Stomach (tissue), 9 donors: ENCODE results near the gene DENR. TPM values are rescaled to one million over a fixed set of nuclear protein-coding genes. Genes with fewer than 3 reads are reported as not detected.
"Not testable (repeated sequence)": the region's sequence is repeated elsewhere in the genome, so short reads cannot be mapped to it uniquely, and the experiment has no call there.

Experiments used
- DNase-seq, 2 donors: peaks; one replicate each; pipeline versions ENCODE4 v3.0.0 to v3.0.0-alpha.2; 2013 to 2019
- H3K27ac ChIP-seq, 5 donors: fragments of 200-600 bp in 4 of 5; sonication (generic) in 4 of 5; one replicate each; pipeline ENCODE4 v1.5.1; 2013 to 2019; ENCODE audit warnings: mild to moderate bottlenecking in 1 of 5, moderate library complexity in 1 of 5
- H3K27me3 ChIP-seq, 3 donors: fragments of 200-600 bp; sonication (generic); one replicate each; pipeline ENCODE4 v1.5.1; 2017 to 2019; ENCODE audit warnings: mixed run types in 1 of 3
- H3K36me3 ChIP-seq, 4 donors: fragments of 200-600 bp; sonication (generic); 1 replicate in 3 of 4; 2 replicates in 1 of 4; pipeline ENCODE4 v1.5.1; 2016 to 2019
- H3K4me1 ChIP-seq, 4 donors: fragments of 200-600 bp; sonication (generic); one replicate each; pipeline ENCODE4 v1.5.1; 2016 to 2019
- H3K4me3 ChIP-seq, 4 donors: fragments of 200-600 bp; sonication (generic) in 3 of 4; one replicate each; pipeline ENCODE4 v1.5.1; 2016 to 2019; ENCODE audit warnings: mild to moderate bottlenecking in 1 of 4
- H3K9me3 ChIP-seq, 4 donors: fragments of 200-600 bp; sonication (generic); one replicate each; pipeline ENCODE4 v1.5.1; 2016 to 2019
- CTCF ChIP-seq, 7 experiments: fragments of 450-650 bp in 4 of 7; fragments of 200-600 bp in 3 of 7; sonication (generic) in 3 of 7; IDR thresholded peaks; one replicate each; pipeline ENCODE4 v1.5.1; 2016 to 2019; ENCODE audit warnings: antibody characterized with exemption in 7 of 7, control low read depth in 2 of 7, mild to moderate bottlenecking in 1 of 7
- EP300 ChIP-seq: sonication (generic); formaldehyde crosslinking; IDR thresholded peaks from one replicate; pipeline ENCODE4 v1.6.1; 2017; ENCODE audit warnings: antibody characterized with exemption
- POLR2A ChIP-seq, 4 donors: fragments of 450-650 bp; IDR thresholded peaks; one replicate each; pipeline ENCODE4 v1.6.1; 2016; ENCODE audit warnings: antibody characterized with exemption in 4 of 4, control low read depth in 2 of 4, mild to moderate bottlenecking in 1 of 4, moderate library complexity in 1 of 4
- POLR2AphosphoS5 ChIP-seq, 3 donors: sonication (generic); formaldehyde crosslinking; IDR thresholded peaks; one replicate each; pipeline ENCODE4 v1.6.1; 2016; ENCODE audit warnings: antibody characterized with exemption in 3 of 3
- WGBS, 5 donors: extraction: QIAGEN DNeasy Blood & Tissue Kit in 3 of 5; methylation state at CpG; one replicate each; pipeline versions ENCODE4 v1.1.5 to v1.1.7; 2013 to 2018; 5-methylcytosine and 5-hydroxymethylcytosine counted together
- intact Hi-C: fragments of 100-400 bp; cut with DNase I; formaldehyde crosslinking; loops from one replicate; pipeline ENCODE4 v1.15.1; 2023; ENCODE audit warnings: low total_unique reads
- polyA plus RNA-seq, 3 donors: library from polyadenylated mRNA; stranded (reverse); fragments of 200-250 nt; gene quantifications; one replicate each; pipeline ENCODE4 v1.2.3, GENCODE V29; 2013
- total RNA-seq, 5 donors: library from RNA; depleted of rRNA; stranded (reverse); fragments of >200 nt; gene quantifications; one replicate each; pipeline versions ENCODE4 v1.1.0 to v1.2.3, GENCODE V29; 2014 to 2016
- donor health status: healthy with polysubstance abuse.
- donor health status: Bipolar disorder and iron deficiency.
- donor health status: healthy.

Gene DENR
- total and polyA plus RNA-seq, 8 donors = 4.1 to 36.0 (median 22.5) TPM

- Histone ChIP-seq H3K27ac (no peak overlapping the region), H3K4me1 (peaks cover 0 to 8% (median 7%) of the 10 kb centered on the region in 4 donors), H3K9me3 (no peaks in the 10 kb centered on the region), H3K36me3 (no peaks in the 10 kb centered on the region), H3K4me3 (no peak overlapping the region), H3K27me3 (no peaks in the 10 kb centered on the region)
- no peak for TF ChIP-seq POLR2AphosphoS5 (IDR thresholded peaks at IDR 0.05)
- no peak for TF ChIP-seq POLR2A (IDR thresholded peaks at IDR 0.05)
- no peak for TF ChIP-seq CTCF (IDR thresholded peaks at IDR 0.05)
- TF ChIP-seq EP300 = no peak
- DNase-seq = no peak
- intact Hi-C loops = no loop called here
- WGBS, 5 donors = 79 to 85% (median 82%) methylated on average over 9 of the region's 9 CpGs
Measured at GRCh38 chr12:122747224-122748135, 5.1 kb upstream of the DENR start.

GRCh38 chr12:122749569-122750332, 2.9 kb upstream of the DENR start:
- no peak for DNase-seq

GRCh38 chr12:122750781-122751515, 1.7 kb upstream of the DENR start:
- WGBS, 5 donors = 75 to 84% (median 82%) methylated on average over 17 of the region's 17 CpGs
- not testable (repeated sequence) for DNase-seq

More at GRCh38 chr12:122749569-122750332, 2.9 kb upstream of the DENR start:
- TF ChIP-seq POLR2A (IDR thresholded peaks at IDR 0.05) (no peak), CTCF (IDR thresholded peaks at IDR 0.05) (no peak), POLR2AphosphoS5 (IDR thresholded peaks at IDR 0.05) (no peak), EP300 (no peak)
- peaks cover 12 to 24% (median 22%) of the 10 kb centered on the region in 4 donors for H3K4me1 ChIP-seq
- intact Hi-C loops = loop anchor here (5.0 kb wide), 1 partner anchor 102 kb away; no protein-coding TSS in a partner anchor
- H3K9me3 ChIP-seq = no peaks in the 10 kb centered on the region
- H3K27me3 ChIP-seq = no peaks in the 10 kb centered on the region
- H3K27ac ChIP-seq = no peak overlapping the region
- H3K36me3 ChIP-seq = peaks cover 0 to 12% (median 6%) of the 10 kb centered on the region in 4 donors
- WGBS, 5 donors = 58 to 73% (median 72%) methylated on average over 6 of the region's 6 CpGs
- no peak overlapping the region for H3K4me3 ChIP-seq

GRCh38 chr12:122753319-122753650, 661 bp downstream of the DENR start:
- 3 to 5% (median 4%) methylated on average over 5 of the region's 5 CpGs for WGBS, 5 donors
- intact Hi-C loops = loop anchor here (5.0 kb wide), 1 partner anchor 106 kb away; no protein-coding TSS in a partner anchor
- Histone ChIP-seq H3K9me3 (no peaks in the 10 kb centered on the region), H3K27ac (peak overlapping the region; percentile 78 to 89 (median 85)), H3K36me3 (peaks cover 19 to 47% (median 41%) of the 10 kb centered on the region in 4 donors), H3K4me1 (peaks cover 12 to 40% (median 23%) of the 10 kb centered on the region in 4 donors), H3K27me3 (no peaks in the 10 kb centered on the region), H3K4me3 (peak overlapping the region; percentile 69 to 93 (median 82))
- no peak for DNase-seq
- TF ChIP-seq POLR2AphosphoS5 (IDR thresholded peaks at IDR 0.05) (no peak), EP300 (no peak), CTCF (IDR thresholded peaks at IDR 0.05) (no peak), POLR2A (IDR thresholded peaks at IDR 0.05) (no peak)

More at GRCh38 chr12:122750781-122751515, 1.7 kb upstream of the DENR start:
- not testable (repeated sequence) for H3K27ac ChIP-seq, H3K9me3 ChIP-seq, H3K4me3 ChIP-seq, H3K27me3 ChIP-seq
- Histone ChIP-seq H3K36me3 (peaks cover 9 to 24% (median 18%) of the 10 kb centered on the region in 4 donors), H3K4me1 (peaks cover 12 to 28% (median 22%) of the 10 kb centered on the region in 4 donors)
- intact Hi-C loops = loop anchor here (5.0 kb wide), 1 partner anchor 104 kb away; no protein-coding TSS in a partner anchor
